HG03442 (cell line): Measurements from ENCODE around the gene NKPD1.

ENCODE experiments used
- ATAC-seq: cut with Tn5 transposase; IDR thresholded peaks from one replicate; pipeline ENCODE4 v1.9.1; 2021; ENCODE audit warnings: mild to moderate bottlenecking, moderate library complexity; ENCODE audit not compliant: unreplicated experiment

NKPD1 gene

DNA sequence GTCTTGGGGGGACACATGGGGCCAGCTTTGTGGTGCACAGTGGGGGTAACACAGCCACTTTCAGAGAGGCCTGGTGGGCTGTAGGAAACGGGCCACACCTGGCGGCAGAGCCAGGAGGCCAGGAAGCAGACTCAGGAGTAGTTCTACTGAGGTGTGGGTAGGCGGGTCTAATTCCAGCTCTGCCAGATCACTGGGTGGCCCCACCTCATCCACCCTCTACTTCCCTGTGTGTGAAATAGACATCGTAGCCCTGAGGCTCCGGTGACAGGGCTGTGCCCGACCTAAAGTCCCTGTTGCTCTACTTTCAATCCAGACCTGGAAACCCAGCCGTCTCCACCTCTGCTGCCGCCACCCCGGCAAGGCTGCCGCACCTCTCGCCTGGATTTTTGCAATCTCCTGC is 4.0 kb downstream of the NKPD1 start:
- no peak for ATAC-seq

GRCh38 chr19:45156011-45156630 is 4.7 kb downstream of the NKPD1 start:
- ATAC-seq: no peak

DNA sequence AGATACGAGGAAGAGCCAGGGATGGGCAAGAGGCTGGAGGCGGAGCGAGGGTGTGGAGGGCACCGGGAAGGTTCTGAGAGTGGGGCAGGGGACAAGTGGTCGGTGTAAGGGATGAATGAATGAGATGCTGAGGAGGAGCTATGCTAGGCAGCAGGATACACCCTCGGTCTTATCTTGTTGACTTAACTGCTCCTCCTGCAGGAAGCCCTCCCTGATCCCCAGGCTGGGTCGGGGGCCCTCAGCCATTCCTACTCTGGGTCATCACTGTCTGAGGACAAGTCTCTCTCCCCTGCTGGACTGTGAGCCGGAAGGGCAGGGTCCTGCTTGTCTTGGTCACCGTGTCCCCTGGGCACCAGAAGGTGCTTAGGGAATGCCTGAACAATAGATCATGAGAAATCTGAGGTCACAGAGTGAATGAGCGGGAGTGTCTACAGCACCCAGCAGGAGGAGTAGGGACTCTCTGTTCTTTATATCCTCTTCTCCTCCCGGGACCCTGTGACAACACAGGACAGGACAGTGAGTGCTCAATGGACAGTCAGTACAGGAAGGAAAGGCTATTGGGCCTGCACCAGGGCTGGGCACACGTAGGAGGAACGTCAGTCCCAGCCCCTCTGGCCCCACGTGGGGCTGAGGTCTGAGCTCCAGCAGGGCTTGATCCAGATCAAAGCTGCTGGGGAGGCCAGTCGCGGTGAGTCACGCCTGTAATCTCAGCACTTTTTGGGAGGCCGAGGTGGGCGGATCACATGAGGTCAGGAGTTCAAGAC is 6.5 kb downstream of the NKPD1 start:
- no peak for ATAC-seq

DNA sequence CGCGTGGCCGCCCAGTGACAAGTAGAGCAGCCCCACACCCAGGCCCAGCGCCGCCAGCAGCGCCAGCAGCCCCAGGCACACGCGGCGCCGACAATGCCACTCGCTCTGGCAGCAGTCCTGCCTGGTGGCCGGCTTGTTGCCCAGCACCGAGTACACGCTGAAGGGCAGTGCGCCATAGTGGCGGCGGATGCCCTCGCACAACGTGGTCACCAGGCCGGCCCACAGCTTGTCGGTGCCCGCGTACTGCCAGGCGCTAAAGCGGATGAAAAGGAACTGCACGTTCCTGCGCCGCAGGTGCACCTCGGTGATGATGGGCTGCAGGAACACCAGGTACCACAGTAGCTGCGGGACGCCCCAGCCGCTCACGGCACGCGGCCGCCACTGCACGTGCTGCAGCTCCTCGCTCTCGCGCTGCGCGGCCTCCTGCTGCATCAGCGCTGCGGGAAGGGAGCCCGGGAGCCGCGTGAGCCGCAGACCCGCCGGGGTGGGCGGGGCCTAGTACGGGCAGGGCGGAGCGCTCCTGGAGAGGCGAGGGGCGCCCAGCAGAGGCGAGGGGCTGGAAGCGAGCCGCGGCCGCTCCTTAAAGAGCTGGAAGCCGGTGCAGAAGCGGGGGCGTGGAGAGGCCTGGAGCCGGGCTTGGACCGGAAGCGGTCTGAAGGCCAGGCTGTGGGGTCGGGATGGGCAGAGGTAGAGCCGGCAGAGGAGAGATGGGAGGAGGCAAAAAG is 7.3 kb downstream of the NKPD1 start:
- ATAC-seq: no peak

- no peak for ATAC-seq
Measured at GRCh38 chr19:45152504-45153338, 8.1 kb downstream of the NKPD1 start.

DNA sequence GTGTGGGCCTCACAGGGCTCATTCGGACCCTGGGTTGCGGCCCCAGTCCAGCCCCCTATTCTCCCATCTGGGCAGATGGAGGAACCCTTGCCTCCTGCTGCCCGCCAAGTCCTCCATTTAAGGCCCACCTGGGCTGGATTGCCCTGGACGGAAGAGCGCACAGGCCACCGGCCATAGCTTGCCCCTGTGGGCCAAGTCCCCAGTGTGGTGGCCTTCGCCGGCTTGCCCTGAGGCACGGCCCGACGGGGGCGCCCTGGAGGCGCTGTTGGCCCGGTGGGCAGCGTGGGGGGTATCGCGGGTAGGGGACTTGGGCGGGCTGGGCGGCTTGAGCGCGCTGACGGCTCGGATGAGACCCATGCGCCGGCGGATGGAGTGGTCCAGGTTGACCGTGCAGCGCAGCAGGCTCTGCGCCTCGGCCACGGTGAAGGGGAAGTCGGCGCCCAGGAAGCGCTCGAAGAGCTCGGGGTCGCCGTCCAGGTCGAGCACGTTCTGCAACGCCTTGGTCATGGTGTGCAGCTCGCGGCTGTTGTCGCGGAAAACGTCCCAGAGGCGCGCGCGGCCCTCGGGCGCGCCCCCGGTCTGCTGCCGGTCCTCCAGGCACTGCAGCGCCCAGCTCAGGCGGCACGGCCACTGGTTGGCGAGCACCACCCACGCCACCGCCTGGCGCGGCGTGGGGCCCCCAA is 8.8 kb downstream of the NKPD1 start:
- no peak for ATAC-seq

GRCh38 chr19:45151320-45151719 is 9.5 kb downstream of the NKPD1 start:
- no peak for ATAC-seq

DNA sequence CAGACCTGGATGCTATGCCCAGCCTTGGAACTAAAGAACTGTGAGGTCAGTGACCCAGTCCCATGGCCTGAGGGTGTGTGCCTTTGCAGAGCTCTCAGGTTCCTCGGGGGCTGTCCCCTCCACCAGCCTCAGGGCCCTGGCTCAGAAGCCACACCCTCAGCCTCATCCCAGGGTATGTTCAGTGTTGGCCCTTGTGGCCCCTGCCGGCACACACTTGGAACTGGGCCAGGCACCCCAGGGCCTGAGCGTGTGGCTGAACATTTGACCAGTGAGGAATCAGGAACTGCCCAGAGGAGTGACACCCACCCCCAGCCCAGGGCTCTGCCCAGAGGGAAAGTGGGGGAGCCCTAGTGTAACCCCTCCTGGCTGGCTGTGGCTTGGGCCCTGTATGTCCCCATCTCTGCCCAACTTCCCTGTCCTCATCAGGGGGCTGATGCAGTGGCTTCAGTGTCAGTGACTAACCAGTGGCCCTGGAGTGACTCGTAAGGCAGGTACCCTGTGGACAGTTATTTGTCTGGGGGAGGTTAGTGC is 10.0 kb downstream of the NKPD1 start:
- no peak for ATAC-seq

GRCh38 chr19:45150180-45150579 is 10.6 kb downstream of the NKPD1 start:
- no peak for ATAC-seq

GRCh38 chr19:45149129-45149528 is 11.7 kb downstream of the NKPD1 start:
- no peak for ATAC-seq

DNA sequence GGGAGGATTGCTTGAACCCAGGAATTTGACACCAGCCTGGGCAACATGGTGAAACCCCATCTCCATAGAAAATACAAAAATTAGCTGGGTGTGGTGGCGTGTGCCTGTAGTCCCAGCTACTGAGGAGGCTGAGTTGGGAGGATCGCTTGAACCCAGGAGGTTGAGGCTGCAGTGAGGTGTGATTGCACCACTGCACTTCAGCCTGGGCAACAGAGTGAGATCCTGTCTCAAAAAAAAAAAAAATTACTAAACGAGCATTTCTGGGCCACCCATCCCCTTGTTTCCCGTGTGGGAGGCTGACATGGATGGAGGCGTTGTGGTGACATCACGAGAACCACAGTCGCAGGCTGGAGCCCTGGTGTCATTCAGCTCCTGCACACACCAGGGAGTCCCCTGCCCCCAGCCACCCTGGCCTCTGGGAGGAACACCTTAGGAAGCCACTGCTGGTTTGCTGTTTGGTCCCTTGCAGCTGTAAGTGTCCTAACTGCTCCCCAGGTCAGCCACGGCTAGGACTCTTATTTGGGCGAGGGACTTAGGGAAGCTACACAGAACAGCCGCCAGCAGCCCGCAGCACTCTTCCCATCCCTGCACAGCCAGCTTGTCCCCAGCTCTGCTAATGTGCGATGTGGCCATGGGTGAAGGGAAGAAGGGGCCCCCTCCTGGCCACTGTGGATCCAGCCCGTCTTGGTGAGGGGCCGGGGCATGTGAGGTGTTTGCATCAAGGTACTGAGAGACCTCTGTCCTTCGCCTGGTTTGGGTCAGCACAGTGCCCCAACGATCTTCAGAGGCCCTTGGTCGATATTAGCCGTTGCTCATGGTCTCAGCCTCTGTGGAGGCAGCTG is 12.7 kb downstream of the NKPD1 start:
- no peak for ATAC-seq

- ATAC-seq: no peak
Measured at GRCh38 chr19:45146741-45147205, 14.0 kb downstream of the NKPD1 start.

DNA sequence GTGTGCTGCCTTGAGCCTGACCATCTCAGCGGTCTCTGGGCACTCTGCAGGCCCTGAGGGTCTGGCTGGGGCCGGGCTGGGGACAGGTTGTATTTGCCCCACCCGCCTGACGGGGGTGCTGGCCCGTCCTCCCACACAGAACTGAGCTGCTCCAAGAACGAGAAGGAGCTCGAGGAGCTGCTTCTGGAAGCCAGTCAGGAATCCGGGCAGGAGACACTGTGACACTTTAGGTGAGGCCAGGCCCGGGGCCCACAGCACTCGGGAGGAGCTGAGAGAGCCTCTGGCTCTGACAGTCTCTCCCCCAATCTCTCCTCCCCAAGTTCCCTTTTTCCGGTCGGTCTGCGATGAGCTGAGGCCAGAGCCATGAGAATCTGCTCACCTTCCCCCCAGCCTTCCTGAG is 14.5 kb downstream of the NKPD1 start:
- ATAC-seq: no peak

GRCh38 chr19:45145270-45146189 is 15.3 kb downstream of the NKPD1 start:
- no peak for ATAC-seq

DNA sequence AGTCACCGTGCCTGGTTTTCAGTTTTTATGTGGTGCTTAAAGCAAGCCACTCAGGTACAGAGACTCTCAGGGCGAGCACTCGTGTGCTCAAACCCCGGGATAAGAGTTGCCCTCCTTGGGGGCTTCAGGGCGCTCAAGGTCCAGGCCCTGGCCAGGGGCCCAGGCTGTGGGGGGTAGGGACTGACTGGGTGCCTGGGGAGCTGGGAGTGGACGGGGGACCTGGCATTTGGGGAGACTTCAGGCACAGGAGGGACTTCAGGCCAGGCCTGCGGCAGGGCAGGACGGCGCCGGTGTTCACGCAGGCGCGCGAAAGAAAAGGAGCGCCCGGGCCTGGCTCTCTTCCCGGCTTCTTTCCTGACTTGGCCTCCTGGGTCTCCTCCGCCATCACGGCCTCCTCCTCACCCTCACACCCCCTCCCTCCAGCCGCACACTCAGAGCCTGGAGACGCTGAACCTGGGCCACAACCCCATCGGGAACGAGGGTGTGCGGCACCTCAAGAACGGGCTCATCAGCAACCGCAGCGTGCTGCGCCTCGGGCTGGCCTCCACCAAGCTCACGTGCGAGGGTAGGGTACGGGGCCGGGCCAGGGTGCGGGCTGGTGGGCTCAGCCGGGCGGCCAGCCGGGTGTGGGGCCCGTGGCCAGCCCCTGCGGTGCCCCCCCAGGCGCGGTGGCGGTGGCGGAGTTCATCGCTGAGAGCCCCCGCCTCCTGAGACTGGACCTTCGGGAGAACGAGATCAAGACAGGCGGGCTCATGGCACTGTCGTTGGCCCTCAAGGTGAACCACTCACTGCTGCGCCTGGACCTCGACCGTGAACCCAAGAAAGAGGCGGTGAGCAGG is 16.1 kb downstream of the NKPD1 start:
- no peak for ATAC-seq

DNA sequence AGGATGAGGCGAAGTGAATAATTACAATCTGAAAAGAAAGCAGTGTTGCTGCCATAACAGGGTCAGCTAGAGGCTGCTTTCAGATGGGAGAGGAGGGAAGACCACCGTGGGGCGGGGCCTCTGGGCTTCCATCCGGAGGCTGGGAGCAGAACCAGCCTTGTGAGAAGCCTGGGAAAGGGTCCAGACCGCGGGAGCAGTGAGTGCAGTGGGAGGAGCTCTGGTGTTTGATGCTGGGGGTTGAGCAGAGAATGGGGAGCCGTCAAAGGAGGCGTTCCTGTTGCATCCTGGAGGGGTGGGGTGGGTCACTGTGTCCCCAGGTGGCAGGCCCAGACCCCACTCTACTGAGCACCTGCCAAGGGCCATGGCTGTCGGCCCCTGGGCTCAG is 18.1 kb downstream of the NKPD1 start:
- no peak for ATAC-seq

GRCh38 chr19:45142016-45142725 is 18.6 kb downstream of the NKPD1 start:
- ATAC-seq: no peak
